Measurements from ENCODE around the gene SLC2A9.

DNA sequence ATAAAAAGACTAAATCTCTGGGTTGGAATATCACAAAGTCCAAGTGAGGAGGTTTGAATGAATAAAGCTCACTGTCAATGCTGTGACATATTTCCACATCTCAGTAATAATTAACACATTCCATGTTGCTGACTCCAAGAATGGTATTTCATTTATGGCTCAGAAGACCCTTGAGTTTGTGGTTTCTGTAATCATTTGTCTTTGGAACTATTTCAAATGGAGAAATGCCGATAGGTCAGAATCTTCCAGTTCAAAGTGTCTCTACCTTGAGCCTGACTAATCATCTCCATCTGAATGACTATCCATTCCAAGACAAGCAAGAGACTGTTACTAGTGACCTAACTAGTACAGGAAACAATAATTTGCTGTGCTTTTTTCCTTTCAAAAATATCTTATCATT is 24.2 kb upstream of the SLC2A9 start:
- TF ChIP-seq ARNT (IDR thresholded peaks at IDR 0.05) (no peak), LEF1 (IDR thresholded peaks at IDR 0.05; ENCODE audit: borderline replicate concordance) (no peak), BHLHE40 (IDR thresholded peaks at IDR 0.05; ENCODE audit: borderline replicate concordance) (no peak)
- TF ChIP-seq, protein P1, sequence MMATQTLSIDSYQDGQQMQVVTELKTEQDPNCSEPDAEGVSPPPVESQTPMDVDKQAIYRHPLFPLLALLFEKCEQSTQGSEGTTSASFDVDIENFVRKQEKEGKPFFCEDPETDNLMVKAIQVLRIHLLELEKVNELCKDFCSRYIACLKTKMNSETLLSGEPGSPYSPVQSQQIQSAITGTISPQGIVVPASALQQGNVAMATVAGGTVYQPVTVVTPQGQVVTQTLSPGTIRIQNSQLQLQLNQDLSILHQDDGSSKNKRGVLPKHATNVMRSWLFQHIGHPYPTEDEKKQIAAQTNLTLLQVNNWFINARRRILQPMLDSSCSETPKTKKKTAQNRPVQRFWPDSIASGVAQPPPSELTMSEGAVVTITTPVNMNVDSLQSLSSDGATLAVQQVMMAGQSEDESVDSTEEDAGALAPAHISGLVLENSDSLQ (IDR thresholded peaks at IDR 0.05): no peak
